Endothelial cell of umbilical vein (primary cell): ENCODE measurements around the gene TPM1. TPM values are rescaled to one million over a fixed set of nuclear protein-coding genes. Genes with fewer than 3 reads are reported as not detected.

Experiments
- BruUV-seq: library from RNA; stranded (reverse); fragments of 400-500 nt; replicated peaks from 2 replicates; lab custom pipeline; 2021; lab: Mats Ljungman, UMichigan
- CTCF ChIA-PET: fragments of 300-600, 350-600 bp; sonication (Branson Sonifier 250); formaldehyde crosslinking; loops from one replicate; lab custom pipeline; 2021; ENCODE audit warnings: antibody characterized with exemption, inconsistent platforms; lab: Charles Lee
- POLR2A ChIA-PET: fragments of 300-600, 350-600 bp; sonication (Branson Sonifier 250); formaldehyde crosslinking; loops from one replicate; lab custom pipeline; 2021; ENCODE audit warnings: antibody characterized with exemption, inconsistent platforms; lab: Charles Lee
- DNase-seq: peaks from one replicate; pipeline ENCODE4 v3.0.0-alpha.2; 2011; ENCODE audit warnings: low read depth, low spot score
- FAIRE-seq: peaks from 2 replicates; lab custom pipeline; 2011; peaks lifted over from hg19 to GRCh38; lab: Jason Lieb, UNC
- H2AFZ ChIP-seq: 2 replicates; pipeline ENCODE4 v1.6.0; 2012; ENCODE audit warnings: low read depth, low read length, control low read depth, inconsistent platforms
- H3K27ac ChIP-seq: 2 replicates; pipeline ENCODE4 v1.5.1; 2011; ENCODE audit warnings: low read depth, mild to moderate bottlenecking, control low read depth, low read length, moderate library complexity; ENCODE audit not compliant: insufficient read depth
- H3K27me3 ChIP-seq, 2 experiments: 2 replicates each; pipeline versions ENCODE4 v1.6.0 to v1.6.1; 2011; ENCODE audit warnings: low read length in 2 of 2, mixed read lengths in 1 of 2; ENCODE audit not compliant: control insufficient read depth in 2 of 2, insufficient read depth in 2 of 2
- H3K36me3 ChIP-seq, 2 experiments: 2 replicates in 1 of 2; 3 replicates in 1 of 2; pipeline ENCODE4 v1.5.1; 2011; ENCODE audit warnings: low read length in 2 of 2, mild to moderate bottlenecking in 1 of 2, moderate library complexity in 1 of 2; ENCODE audit not compliant: control insufficient read depth in 2 of 2, insufficient read depth in 2 of 2; ENCODE audit errors: extremely low read depth in 1 of 2
- H3K4me1 ChIP-seq: 3 replicates; pipeline ENCODE4 v1.5.1; 2011; ENCODE audit warnings: mild to moderate bottlenecking, low read length; ENCODE audit not compliant: control insufficient read depth, insufficient read depth; ENCODE audit errors: extremely low read depth
- H3K4me2 ChIP-seq: 2 replicates; pipeline ENCODE4 v1.6.1; 2011; ENCODE audit warnings: low read length, control low read depth, mixed read lengths; ENCODE audit not compliant: insufficient read depth
- H3K4me3 ChIP-seq, 3 experiments: fragments of 200-600 bp in 1 of 3; sonication (generic), shearing (Covaris generic) in 1 of 3; replicated peaks in 1 of 3; 2 replicates each; pipeline ENCODE4 v1.5.1; 2011 to 2016; ENCODE audit warnings: control low read depth in 3 of 3, low read length in 3 of 3, mild to moderate bottlenecking in 2 of 3, inconsistent platforms in 1 of 3, low read depth in 1 of 3, moderate library complexity in 1 of 3; ENCODE audit not compliant: insufficient read depth in 1 of 3
- H3K79me2 ChIP-seq: 2 replicates; pipeline ENCODE4 v1.6.0; 2012; ENCODE audit warnings: low read length, inconsistent platforms; ENCODE audit not compliant: control insufficient read depth, insufficient read depth
- H3K9ac ChIP-seq: replicated peaks from 2 replicates; pipeline ENCODE3; 2011; ENCODE audit warnings: low read length, control low read depth; ENCODE audit not compliant: insufficient read depth; ENCODE audit errors: extremely low read depth
- H3K9me1 ChIP-seq: replicated peaks from 3 replicates; pipeline ENCODE4 v1.6.0; 2011; ENCODE audit warnings: mild to moderate bottlenecking, low read length; ENCODE audit not compliant: control insufficient read depth, insufficient read depth; ENCODE audit errors: extremely low read depth
- H3K9me3 ChIP-seq: replicated peaks from 2 replicates; pipeline ENCODE4 v1.5.1; 2012; ENCODE audit warnings: low read length, inconsistent platforms; ENCODE audit not compliant: control insufficient read depth, insufficient read depth
- H4K20me1 ChIP-seq: replicated peaks from 2 replicates; pipeline ENCODE3; 2011; ENCODE audit warnings: mild to moderate bottlenecking, low read length; ENCODE audit not compliant: control insufficient read depth, insufficient read depth; ENCODE audit errors: extremely low read depth
- EZH2 ChIP-seq: IDR thresholded peaks from 2 replicates; pipeline ENCODE4 v1.6.1; 2012; ENCODE audit warnings: borderline replicate concordance, low read depth, mild to moderate bottlenecking, moderate library complexity, low read length, inconsistent platforms; ENCODE audit not compliant: severe bottlenecking
- FOS ChIP-seq: IDR thresholded peaks from 2 replicates; pipeline ENCODE4 v1.6.1; 2011; ENCODE audit warnings: mild to moderate bottlenecking, low read length, moderate library complexity, borderline replicate concordance; ENCODE audit not compliant: insufficient read depth
- JUN ChIP-seq: IDR thresholded peaks from 2 replicates; pipeline ENCODE4 v1.6.1; 2011; ENCODE audit warnings: borderline replicate concordance, low read depth; ENCODE audit not compliant: insufficient read length, insufficient read depth
- POLR2A ChIP-seq: IDR thresholded peaks from 2 replicates; pipeline ENCODE4 v1.6.1; 2012; ENCODE audit warnings: low read depth, mild to moderate bottlenecking, control low read depth, low read length
- dilution Hi-C: fragments of 300-500 bp; cut with MboI; formaldehyde crosslinking; loops from one replicate; pipeline ENCODE4 v1.15.0; 2019; ENCODE audit warnings: low sequenced_read_pairs; ENCODE audit not compliant: extremely low pct_ligation_motif_present
- intact Hi-C: fragments of 100-400 bp; cut with micrococcal nuclease; formaldehyde crosslinking; loops from one replicate; pipeline ENCODE4 v1.10.0; 2022
- polyA plus RNA-seq, 4 experiments: library from polyadenylated mRNA; depleted of rRNA in 3 of 4; stranded (reverse) in 3 of 4; unstranded in 1 of 4; fragments of >200 nt; gene quantifications; 2 replicates each; pipeline versions ENCODE4 v1.2.1 to v1.2.3, GENCODE V29; 2011 to 2012; ENCODE audit warnings: missing spikeins in 1 of 4
- total RNA-seq: library from RNA; stranded (reverse); gene quantifications from 2 replicates; pipeline ENCODE4 v1.2.3, GENCODE V29; 2021

The TPM1 gene
- total and polyA plus RNA-seq, 2 donors (not counting 3 experiments of a cell fraction or from before 2014, with no cell fraction given): 518 to 558 TPM

GRCh38 chr15:63051156-63052066, 8.9 kb downstream of the TPM1 start:
- Histone ChIP-seq H3K27me3 (no peaks in the 10 kb centered on the region), H2AFZ (no peak overlapping the region), H3K27ac (peak overlapping the region; percentile 67), H3K9me1 (no peaks in the 10 kb centered on the region), H3K9ac (peak overlapping the region; percentile 22), H3K4me1 (peaks cover 74% of the 10 kb centered on the region), H3K4me3 (no peak overlapping the region), H4K20me1 (peaks cover 2% of the 10 kb centered on the region), H3K79me2 (peaks cover 83% of the 10 kb centered on the region), H3K36me3 (peaks cover 2 to 11% of the 10 kb centered on the region in 2 experiments), H3K4me2 (peak overlapping the region; percentile 83), H3K9me3 (no peaks in the 10 kb centered on the region)
- intact Hi-C loops: loop anchor here (1.0 to 5.0 kb wide), 2 partner anchors 154 to 451 kb away; partner anchors contain the start of gene USP3
- DNase-seq: peak; percentile 90
- TF ChIP-seq POLR2A: peak; percentile 14
- TF ChIP-seq EZH2: no peak
- no peak for TF ChIP-seq FOS
- TF ChIP-seq JUN: peak; percentile 13
- ChIA-PET POLR2A (no interaction called here), CTCF (interaction anchor here (1.1 kb wide), 1 partner anchor 204 kb away, joined by 3 read pairs; no protein-coding TSS in a partner anchor)
- no TSS peak for BruUV-seq
- dilution Hi-C loops: no loop called here
- FAIRE-seq: peak; percentile 84
